ENCODE data around the gene GTF2A1L.
"Not testable (repeated sequence)": the region's sequence is repeated elsewhere in the genome, so short reads cannot be mapped to it uniquely, and the experiment has no call there.

The GTF2A1L gene

DNA sequence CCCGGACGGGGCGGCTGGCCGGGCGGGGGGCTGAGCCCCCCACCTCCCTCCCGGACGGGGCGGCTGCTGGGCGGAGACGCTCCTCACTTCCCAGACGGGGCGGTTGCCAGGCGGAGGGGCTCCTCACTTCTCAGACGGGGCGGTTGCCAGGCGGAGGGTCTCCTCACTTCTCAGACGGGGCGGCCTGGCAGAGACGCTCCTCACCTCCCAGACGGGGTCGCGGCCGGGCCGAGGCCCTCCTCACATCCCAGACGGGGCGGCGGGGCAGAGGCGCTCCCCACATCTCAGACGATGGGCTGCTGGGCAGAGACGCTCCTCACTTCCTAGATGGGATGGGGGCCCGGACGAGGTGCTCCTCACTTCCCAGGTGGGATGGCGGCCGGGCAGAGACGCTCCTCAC is 3.1 kb upstream of the GTF2A1L start:
- DNase-seq, result not testable (repeated sequence)

DNA sequence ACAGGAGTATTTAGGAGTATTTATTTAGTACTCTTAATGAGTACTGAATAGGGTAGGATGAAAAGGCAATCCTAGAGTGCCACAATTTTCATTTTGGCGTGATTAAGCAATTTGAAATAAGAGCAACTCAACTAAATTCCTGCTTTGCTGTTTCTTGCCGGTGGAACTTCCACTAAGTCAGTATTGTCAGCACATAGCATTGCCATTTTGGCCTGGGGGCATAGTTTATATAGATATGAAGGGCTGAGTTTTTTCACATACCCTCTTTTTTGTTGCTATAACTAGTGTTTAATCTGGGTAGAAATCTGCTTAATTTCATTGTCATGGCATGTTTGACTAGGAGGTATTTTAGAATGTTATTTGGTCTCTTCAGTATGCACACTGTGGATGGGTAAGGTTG is 1.9 kb downstream of the GTF2A1L start:
- DNase-seq, result no peak

DNA sequence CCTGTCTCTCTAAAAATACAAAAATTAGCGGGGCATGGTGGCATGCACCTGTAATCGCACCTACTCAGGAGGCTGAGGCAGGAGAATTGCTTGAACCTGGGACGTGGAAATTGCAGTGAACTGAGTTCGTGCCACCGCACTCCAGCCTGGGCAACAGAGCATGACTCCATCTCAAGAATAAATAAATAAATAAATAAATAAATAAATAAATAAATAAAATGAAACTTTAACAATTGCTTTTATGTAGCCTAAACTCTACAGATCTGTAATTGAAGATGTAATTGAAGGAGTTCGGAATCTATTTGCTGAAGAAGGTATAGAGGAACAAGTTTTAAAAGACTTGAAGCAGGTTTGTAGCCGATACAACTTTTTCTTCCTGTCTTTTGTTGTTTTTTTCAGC is 2.9 kb downstream of the GTF2A1L start:
- no peak for DNase-seq

DNA sequence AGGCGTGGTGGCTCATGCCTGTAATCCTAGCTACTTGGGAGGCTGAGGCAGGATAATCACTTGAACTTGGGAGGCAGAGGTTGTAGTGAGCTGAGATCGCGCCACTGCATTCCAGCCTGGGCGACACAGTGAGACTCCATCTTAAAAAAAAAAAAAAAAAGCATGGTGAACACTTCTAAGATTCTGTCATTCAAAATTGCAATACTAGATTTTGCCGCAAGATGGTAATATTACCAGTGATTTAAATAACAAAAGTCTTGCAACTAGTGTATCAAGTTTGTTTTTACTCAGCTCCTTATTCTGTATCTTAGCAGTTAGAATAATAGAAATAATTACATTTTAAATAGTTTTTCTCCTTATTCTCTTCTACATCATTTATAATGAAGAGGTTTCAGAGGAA is 5.0 kb downstream of the GTF2A1L start:
- not testable (repeated sequence) for DNase-seq

DNA sequence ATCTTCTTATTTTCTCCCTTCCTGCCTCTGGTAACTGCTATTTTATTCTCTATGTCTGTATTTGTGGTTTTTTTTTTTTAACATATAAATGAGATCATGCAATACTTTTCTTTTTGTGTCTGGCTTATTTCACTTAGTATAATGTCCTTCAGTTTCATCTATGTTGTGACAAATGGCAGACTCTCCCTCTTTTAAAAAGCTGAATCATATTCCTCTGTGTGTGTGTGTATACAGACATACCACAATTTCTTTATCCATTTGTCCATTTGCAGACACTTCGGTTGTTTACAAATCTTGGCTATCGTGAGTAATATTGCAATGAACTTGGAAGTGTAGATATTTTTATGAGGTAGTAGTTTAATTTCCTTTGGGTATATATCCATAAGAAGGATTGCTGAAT is 7.0 kb downstream of the GTF2A1L start:
- no peak for DNase-seq

DNA sequence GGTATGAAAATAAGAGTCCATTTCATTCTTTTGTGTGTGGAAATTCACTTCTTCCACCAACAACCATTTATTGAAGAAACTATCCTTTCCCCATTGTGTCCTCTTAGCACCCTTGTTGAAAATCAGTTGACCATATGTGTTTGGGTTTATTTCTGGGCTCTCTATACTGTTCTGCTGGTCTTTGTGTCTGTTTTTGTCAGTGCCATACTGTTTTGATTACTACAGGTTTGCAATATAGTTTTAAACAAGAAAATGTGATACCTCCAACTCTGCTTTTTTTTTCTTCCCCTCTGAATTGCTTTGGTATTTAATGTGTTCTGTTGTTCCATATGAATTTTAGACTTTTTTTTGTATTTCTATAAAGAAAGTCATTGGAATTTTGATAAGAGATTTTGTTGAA is 8.4 kb downstream of the GTF2A1L start:
- DNase-seq, result no peak

DNA sequence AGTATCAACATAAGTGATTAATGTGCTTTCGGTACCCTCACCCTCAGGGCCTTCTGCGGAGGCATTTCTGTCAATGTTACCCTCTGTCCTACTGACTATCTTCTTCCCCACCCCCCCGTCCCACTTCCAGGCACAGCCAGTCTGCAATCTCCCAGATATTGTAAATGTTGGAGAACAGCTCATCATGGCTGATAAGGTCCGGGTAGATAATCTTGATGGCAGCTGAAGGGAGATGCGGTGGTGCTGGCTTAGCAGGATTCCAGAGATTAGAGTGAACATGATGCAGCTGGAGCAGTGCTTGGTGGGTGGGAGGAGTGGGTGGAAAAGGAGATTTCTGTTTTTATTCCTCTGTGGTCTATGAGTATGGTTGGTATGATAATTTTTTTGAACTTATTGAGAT is 15.5 kb downstream of the GTF2A1L start:
- DNase-seq, result no peak

DNA sequence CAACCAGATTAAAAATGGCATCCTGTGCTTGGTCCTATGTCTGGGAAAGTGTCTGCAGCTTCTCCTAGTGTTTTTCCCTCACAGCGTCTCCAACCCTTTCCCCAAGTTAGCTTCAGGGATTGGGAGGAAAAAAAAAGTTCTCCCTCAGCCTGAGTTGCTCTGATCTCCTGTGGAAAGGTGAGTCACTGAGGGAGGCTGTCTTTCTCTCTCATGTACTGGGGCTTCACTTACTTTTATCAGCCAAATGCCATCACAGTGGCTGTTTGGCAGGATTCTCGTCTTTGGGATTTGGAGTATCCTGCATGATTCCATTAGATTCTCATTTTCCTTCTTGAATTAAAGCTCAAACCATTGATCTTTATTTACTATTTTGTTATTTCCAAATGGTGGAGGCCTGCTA is 18.1 kb downstream of the GTF2A1L start:
- no peak for DNase-seq

DNA sequence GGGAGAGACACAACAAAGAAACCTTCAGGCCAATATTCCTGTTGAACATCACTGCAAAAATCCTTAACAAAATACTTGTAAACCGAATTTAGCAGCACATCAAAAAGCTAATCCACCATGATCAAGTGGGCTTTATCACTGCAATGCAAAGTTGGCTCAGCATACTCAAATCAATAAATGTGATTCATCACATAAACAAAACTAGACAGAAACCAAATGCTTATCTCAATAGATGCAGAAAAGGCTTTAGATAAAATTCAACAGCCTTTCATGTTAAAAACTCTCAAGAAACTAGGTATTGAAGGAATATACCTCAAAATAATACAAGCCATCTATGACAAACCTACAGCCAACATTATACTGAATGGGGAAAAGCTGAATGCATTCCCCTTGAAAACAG is 20.6 kb downstream of the GTF2A1L start:
- no peak for DNase-seq

DNA sequence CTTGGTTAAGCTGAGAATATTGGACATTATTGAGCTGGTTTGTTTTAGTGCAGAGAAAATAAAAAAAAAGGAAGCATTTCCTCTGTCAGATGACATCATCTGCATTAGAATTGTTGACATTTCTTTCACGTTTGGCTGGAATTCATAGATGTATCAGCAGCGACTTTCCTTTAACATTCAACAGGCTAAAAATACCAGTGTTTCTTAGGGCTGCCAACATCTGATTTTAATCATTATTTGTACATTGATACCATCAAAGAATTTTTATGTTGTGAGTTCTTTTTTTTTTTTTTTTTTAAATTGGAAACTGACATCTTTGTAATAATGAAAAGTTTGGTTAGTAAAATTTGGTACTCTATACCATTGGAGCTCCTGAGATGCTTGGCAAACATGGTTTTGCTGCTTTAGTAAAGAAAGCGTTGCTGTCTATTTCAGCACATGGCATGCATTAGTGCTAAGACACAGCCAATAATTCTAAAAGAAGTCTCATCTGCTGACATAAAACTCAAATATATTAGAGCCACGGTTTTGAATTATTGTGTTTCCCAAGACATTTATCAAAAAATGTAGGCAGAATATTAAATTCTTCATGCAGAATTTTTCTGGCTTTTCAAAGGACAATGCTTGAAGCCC is 33.6 kb downstream of the GTF2A1L start:
- no peak for DNase-seq

DNA sequence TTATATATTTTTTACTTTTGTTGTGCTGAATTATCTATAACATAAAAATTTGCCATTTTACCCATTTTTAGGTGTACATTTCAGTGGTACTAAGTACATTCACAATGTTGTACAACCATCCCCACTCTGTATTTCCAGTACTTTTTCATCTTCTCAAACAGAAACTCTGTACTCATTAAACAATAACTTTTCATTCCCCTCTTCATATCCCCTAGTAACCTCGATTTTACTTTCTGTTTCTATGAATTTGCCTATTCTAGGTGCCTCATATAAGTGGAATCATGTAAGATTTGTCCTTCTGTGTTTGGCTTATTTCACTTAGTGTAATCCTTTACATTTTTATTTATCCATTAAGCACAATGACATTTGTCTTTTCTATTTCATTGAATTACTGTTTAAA is 51.3 kb downstream of the GTF2A1L start:
- no peak for DNase-seq

DNA sequence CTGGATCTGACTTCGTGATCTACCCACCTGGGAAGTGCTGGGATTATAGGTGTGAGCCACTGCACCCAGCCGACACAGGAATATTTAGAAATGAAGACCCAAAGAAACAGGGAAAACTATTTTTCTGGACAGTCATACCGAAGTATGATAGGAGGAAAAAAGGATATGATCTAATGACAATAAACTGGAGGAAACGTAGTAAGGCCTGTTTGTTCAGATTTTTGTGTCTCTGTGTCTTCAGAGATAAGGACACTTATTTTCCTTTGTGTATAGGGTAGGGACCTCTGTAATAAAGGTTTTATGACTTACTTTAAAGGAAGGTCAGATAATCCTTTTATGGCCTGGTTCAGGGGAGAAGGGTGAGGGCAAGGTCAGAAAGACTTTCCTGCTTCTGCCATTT is 55.9 kb downstream of the GTF2A1L start:
- DNase-seq, result no peak

DNA sequence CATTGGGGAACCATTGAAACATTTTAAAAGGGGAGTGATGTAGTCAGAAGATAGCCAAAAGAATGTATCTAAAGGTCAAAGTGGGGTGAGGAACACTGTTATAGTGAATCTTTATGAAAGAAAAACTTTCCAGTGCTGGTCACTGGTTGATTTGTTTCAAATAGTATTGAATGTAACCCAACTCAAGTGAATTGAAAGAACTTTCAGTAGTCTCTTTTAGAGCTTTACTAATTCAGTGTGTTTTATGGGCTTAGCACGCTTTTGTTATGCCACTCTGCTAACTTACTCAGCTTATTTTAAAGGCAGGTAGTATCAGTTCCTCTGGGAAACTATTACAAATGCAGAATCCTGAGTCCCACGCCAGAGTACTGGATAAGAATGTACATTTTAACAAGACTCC is 57.3 kb downstream of the GTF2A1L start:
- no peak for DNase-seq

DNA sequence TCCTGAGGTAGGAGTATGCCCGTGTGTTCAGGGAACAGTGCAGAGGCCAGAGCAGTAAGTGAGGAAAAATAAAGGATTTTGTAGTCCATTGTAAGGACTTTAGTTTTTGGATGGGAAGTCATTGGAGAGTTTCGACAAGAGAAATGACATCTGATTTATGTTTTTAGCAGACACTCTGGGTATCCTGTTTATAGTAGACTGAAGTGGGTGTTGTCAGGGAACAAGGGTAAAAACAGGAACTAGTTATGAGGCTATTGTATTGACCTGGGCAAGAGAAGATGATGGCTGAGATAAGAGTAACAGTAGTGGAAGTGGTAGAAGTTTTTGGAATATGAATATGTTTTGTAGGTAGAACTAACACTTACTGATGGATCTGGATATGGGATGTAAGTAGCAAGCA is 59.8 kb downstream of the GTF2A1L start:
- DNase-seq, result no peak

DNA sequence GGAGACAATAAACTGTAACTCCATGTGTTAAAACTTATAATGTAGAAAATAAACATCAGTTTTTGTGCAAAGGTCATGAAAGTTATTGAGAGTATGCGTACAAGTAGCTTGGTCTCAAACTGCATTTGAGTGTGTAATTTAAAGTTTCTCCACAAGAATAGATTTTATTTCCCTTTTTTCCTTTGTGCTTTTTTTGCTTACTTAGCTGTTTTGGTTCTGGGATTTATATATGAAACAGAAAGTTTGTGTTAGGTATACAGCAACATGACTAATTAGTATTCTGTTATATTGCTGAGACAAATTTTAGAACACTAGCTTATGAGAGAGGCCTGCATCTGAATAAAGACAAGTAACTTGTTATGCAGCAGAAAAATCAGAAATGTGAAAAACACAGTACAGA is 67.5 kb downstream of the GTF2A1L start:
- DNase-seq, result no peak

DNA sequence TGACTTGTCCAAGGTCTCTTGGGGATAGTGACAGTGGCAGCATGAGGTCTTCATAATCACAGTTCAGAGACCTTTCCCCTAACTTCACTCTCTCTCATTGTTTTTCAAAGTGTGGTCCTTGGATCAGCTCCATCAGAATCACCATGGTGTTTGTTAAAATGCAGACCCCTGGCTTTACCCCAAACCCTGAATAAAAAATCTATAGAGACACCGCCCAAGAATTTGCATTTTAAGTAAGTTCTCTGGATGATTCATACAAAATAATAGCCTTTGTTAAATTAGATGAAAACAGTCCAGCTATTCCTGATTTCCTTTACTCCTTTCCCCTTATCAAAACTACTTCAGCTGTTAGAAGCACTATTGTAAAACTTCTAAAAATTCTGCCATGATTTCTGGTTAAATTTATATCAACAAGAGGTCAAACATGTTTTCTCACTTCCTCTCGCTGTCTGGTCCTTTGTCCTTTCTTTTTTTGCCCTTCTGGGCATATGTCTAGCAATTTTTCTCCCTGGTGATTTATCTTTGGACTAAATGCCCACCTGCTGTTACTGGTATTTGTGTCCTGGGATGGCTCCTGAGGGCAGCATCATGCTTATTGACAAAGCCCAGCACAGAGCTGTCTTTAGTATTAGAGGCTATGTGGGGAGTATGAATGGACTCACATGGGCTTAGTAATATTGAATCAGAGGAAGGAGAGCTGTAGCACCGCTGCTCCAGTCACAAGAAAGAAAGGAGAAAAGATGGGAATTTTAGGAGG is 74.5 kb downstream of the GTF2A1L start:
- no peak for DNase-seq

DNA sequence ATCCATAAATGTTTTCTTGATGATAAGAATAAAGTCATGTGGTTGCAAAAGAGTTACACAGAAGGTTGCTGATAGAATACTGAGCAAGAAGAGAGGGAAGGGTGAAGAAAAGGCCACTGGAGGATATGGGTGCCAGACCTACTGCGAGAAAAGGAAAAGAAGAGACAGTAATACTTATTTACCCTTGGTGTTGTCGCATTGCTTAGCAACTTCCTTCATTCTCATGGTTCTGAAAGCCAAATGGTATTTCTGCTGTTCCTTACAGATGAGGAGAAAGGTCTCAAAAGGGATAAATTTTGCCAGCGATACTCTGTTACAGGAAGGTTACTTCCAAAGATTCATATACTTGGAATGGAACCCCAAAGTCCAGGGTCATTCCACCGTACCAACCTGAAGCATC is 75.4 kb downstream of the GTF2A1L start:
- DNase-seq, result no peak

DNA sequence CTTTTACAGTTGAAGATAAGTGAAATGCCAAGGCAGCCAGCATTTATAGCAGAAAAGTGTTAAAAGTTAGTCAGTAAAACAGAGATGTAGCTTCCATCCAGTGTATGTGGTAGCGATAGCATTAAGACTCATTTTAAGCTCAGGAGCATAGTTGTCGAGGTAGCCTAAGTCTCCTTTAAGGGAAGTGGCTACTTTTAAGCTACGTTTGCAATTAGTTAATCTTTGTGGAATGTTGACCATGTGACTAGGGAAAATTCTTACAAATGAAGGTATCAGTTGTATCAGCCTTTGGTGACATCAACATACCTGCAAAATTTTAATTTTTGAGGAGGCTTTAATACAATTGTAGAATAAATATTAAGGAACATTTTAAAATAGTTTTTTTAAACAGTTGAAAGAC is 76.0 kb downstream of the GTF2A1L start:
- no peak for DNase-seq

DNA sequence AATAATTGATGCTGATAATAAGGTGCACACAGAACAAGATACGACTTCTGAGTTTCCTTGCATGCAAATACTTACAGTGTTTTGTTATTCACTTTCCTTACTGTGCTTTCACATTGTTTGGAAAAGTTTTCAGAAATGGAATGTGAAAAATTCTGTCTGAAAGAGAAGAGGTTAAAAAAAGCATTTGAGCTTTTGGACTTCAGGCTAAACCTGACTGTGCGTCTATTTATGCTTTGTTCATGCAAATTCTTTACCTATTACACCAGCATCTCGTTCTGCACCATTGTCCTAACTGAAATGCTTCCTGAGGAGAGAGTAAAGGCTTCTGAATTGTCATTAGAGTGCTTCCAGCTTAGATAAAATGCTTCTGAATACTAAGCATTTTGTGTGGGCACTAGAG is 76.5 kb downstream of the GTF2A1L start:
- DNase-seq, result no peak

DNA sequence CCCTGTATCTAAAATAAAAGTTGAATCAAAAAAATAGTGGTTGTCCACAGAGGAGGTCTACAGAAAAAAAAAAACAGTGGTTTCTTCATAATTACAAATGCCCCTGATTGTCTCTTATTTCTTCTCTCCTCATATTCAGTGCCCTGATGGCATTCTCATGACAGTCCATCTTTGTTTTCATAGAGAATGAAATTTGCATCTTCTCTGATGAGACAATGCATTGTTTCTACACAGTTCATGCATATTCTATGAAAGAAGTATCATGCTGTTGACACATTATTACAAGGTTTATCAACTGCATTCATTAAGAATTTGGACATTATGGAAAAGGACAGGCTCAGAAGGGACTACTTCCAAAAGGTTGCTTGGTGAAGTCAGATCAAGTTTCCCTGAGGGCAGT is 78.3 kb downstream of the GTF2A1L start:
- DNase-seq, result no peak

DNA sequence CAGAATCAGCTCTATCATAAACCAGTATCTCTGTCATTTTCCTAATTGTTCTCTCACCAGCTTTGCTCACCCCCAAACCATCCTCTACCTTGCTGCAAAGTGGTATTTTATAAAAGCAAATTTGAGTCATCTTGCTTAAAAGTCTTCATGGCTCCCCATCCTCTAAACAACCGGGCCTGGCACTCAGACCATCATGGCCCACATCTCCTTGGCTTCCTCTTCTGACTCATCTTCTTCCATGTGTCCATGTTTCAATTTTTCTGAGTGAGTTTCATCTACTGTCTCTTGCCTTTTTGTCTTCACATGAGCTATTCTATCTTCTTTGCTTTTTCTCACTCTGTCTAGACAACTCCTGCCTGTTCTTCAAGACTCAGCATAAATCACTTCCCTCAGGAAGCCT is 79.2 kb downstream of the GTF2A1L start:
- no peak for DNase-seq

DNA sequence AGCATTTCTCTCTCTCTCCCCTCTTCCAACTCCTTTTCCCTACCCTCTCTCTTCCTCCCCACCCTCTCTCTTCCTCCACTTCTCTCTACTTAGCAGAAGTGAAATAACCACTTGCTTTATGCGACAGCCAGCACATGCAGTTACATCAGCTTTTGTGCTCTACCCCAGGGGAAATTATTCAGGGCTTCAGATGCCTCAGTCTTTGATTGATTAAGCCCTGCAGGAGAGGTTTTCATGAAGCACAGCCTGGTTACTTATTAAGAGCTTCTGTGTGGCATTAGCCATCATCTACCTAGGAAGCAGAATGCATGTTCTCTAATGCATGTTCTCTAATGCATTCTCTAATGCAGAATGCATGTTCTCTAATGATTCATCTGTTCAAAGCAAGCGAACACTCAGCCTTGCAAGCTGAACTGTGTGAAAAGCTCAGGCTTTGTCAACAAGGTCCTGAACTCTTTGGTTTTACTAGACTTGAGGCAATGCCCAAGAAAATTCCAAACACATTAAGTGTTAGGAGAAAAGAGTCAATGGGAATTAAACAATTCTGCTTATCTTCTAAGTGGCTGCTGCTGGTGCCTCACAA is 81.8 kb downstream of the GTF2A1L start:
- no peak for DNase-seq

DNA sequence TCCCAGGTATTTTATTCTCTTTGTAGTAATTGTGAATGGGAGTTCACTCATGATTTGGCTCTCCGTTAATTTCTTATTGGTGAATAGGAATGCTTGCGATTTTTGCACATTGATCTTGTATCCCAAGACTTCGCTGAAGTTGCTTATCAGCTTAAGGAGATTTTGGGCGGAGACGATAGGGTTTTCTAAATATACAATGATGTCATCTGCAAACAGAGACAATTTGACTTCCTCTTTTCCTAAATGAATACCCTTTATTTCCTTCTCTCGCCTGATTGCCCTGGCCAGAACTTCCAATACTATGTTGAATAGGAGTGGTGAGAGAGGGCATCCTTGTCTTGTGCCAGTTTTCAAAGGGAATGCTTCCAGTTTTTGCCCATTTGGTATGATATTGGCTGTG is 86.0 kb downstream of the GTF2A1L start:
- DNase-seq, result not testable (repeated sequence)

DNA sequence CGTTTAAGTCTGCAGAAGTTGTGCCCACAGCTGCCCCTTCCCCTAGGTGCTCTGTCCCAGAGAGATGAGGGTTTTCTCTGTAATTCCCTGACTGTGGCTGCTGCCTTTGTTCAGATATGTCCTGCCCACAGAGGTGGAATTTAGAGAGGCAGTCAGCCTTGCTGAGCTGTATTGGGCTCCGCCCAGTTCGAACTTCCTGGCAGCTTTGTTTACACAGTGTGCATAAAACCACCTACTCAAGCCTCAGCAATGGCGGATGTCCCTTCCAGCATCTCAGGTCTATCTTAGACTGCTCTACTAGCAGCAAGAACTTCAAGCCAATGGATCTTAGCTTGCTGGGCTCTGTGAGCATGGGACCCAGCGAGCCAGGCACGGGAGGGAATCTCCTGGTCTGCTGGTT is 89.8 kb downstream of the GTF2A1L start:
- no peak for DNase-seq
